HG03196 (cell line): ENCODE data around the gene PHOSPHO1.
"Not testable (repeated sequence)": the region's sequence is repeated elsewhere in the genome, so short reads cannot be mapped to it uniquely, and the experiment has no call there.

Source experiments
- ATAC-seq: cut with Tn5 transposase; IDR thresholded peaks from one replicate; pipeline ENCODE4 v1.9.1; 2021; ENCODE audit not compliant: unreplicated experiment

The PHOSPHO1 gene, protein sequence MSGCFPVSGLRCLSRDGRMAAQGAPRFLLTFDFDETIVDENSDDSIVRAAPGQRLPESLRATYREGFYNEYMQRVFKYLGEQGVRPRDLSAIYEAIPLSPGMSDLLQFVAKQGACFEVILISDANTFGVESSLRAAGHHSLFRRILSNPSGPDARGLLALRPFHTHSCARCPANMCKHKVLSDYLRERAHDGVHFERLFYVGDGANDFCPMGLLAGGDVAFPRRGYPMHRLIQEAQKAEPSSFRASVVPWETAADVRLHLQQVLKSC

GRCh38 chr17:49230636-49231562 lies at the start of gene PHOSPHO1:
TSS of gene PHOSPHO1 (minus strand) at chr17:49230787. CDS start at chr17:49226691, 4,096 bp downstream.
- ATAC-seq = peak; percentile 84

- ATAC-seq = no peak
These were observed 49.5 kb upstream of the PHOSPHO1 start for GRCh38 chr17:49280061-49280460.

- ATAC-seq = not testable (repeated sequence)
These were observed 48.9 kb upstream of the PHOSPHO1 start for GRCh38 chr17:49279263-49280015.

DNA sequence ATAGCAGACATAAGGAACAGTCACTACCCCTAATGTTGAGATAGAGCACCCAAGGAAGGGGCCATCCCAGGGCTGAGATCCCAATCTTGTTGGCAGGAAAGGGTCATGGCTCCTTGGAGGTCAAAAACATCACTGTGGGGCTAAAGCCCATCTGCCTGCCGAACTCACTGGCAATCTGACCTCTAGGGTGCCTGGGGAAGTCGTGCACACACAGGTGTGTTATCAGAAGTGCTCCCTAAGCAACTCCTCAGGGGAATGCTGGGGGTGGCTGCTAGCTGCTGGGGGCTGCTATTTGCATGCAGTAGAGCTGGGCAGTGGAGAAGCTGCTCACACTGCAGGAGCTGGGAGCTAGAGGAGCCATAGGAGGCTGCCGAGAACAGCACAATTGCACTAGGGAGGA lies 47.5 kb upstream of the PHOSPHO1 start:
- no peak for ATAC-seq

DNA sequence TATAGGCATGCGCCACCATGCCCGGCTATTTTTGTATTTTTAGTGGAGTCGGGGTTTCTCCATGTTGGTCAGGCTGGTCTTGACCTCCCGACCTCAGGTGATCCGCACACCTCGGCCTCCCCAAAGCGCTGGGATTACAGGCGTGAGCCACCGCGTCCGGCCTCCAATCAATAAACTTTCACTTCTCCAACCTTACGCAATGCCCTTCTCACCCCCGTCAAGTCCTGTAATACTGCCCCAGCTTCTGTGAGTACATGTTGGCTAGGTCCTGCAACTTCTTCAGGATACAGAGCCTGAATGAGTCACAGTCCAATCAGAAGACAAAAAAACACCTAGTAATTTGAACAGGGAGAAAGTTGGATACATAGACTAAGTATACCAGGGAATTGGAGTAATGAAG lies 47.1 kb upstream of the PHOSPHO1 start:
- no peak for ATAC-seq

GRCh38 chr17:49275981-49276380 lies 45.4 kb upstream of the PHOSPHO1 start:
- ATAC-seq = not testable (repeated sequence)

- no peak for ATAC-seq
These were observed 38.8 kb upstream of the PHOSPHO1 start for GRCh38 chr17:49269356-49269755.

DNA sequence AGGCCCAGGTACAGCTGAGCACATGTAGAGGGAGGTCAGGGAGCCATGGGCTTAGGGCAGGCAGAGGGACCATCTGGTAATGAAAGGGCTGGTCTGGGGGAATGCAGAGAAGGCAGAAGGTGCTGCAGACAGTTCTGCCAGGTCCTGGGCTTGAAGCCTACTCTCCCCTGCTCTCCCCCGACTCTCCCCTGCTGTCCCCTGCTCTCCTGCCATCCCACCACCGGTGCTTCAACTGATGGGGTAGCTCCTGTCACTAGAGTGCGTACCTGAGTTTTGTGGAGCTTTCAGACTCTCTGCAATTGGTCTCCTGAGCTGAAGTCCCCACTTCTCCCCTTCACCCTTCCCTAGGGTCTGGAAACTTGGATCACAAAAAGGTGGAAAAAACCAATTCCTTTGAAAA lies 37.3 kb upstream of the PHOSPHO1 start:
- no peak for ATAC-seq

DNA sequence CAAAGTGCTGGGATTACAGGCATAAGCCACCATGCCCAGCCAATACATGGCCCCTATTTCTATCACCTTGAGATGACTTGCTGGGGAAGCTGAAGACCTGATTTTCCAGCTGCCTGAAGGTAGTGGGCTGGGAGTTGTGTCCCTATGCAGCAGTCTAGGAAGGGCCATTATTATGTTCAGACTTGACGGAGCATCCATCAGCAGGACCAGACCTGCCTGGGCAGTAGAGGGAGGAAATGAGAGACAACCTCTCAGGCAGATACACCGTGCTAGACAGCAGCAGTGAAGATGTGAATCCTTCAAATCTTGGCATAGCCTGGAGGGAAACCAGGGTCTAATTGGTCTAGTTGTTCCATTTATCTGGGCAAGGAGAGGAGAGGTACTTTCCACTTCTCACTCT lies 35.6 kb upstream of the PHOSPHO1 start:
- ATAC-seq = no peak

- ATAC-seq = not testable (repeated sequence)
These were observed 31.0 kb upstream of the PHOSPHO1 start for GRCh38 chr17:49261540-49261939.

DNA sequence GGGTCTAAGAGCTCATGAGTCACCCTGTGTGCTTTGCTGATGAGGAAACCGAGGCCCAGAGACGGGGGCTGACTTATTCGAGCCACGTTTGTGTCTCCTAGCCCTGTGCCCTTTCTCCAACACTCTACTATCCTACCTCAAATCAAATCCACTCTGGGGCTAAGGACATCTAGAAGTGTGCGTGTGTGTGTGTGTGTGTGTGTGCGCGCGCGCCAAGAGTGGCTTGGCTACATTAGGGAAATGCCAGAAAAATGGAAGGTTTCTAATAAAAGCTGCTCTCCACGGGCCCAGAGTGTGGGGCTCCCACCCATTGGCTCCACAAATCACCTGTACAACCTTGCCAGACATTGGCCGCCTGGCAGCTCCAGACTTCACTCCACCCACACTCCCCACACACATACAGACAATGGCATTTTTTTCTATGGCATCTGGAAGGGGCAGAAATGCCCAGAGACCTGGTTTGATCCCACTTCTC lies 30.3 kb upstream of the PHOSPHO1 start:
- no peak for ATAC-seq

DNA sequence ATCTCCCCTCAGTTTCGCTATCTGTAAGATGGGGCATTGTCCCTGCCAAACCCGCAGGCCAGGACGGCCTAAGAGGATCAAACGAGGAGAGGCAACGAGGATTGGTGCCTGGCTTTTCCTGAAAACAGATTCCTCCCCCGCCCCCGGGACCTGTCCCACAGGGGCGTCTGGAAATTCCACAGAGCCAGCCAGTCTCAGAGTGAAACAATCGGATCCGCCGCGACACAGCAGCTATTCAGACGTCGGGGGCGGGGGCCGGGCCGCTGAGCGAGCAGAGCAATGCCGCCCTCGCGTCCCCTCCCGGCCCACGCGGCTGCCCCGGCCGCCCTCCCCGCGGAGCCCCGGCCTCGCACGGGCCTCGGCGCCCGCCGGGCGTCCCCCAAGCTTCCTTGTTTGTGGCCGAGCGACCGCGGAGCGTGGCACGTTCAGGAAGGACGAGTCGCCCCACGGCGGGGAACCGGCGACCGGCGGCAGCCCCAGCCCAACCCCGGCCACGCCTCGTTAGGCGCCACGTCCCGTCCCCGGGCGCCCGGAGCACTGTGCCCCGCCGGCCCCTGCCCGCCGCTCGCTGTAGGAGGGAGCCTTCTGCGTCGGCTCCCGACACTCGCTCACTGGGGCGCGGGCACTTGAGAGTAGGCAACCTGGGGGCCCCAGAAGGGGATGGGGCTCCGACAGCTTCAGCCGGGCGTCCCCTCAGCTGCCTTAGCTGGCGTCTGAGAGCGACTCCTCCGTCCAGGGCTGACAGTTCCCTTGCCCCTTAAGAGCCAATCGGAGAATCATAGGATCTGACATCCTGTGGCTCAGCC lies 29.6 kb upstream of the PHOSPHO1 start:
- ATAC-seq = no peak

DNA sequence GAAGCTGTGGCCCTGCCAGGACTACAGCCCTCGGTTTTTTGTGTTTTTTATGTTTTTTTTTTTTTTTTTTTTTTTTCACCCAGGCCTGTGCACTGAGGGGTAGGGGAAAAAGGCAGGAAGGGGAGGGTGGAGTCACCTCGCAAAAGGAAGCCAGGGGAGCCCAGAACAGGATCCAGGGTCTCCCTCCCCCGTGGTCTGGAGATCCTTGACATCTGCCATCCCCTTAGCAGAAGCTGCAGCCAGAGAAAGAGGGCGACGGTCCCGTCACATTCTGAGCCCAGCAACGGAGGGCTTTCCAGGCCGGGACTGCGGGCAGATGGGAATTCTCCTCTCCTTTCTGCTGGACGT lies 29.1 kb upstream of the PHOSPHO1 start:
- no peak for ATAC-seq

DNA sequence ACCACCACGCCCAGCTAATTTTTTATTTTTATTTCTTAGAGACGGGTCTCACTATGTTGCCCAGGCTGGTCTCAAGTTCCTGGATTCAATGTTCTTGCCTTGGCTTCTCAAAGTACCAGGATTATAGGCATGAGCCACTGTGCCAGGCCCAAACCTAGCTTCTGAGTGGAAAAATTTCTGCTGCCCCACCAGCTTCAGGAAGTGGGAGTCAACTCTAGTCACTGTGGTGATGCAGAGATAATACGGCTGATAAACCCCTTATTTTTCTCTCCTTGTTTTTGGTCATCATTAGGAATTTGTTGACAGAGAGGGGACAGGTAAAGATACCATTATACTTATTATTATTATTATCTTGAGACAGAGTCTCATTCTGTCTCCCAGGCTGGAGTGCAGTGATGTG lies 27.8 kb upstream of the PHOSPHO1 start:
- no peak for ATAC-seq

- no peak for ATAC-seq
These were observed 24.5 kb upstream of the PHOSPHO1 start for GRCh38 chr17:49255125-49255524.

DNA sequence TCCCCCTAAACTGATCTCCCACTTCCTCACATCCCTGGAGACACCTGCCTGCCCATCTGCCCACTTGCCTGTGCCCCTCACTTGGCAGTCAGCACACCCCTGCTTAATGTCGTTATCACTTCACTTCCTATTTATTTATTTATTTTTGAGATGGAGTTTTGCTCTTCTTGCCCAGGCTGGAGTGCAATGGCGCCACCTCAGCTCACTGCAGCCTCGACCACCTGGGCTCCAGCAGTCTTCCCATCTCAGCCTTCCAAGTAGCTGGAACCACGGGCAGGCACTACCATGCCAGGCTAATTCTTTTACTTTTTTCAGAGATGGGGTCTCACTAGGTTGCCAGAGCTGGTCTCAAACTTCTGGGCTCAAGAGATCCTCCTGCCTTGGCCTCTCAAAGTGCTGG lies 23.5 kb upstream of the PHOSPHO1 start:
- ATAC-seq = no peak

DNA sequence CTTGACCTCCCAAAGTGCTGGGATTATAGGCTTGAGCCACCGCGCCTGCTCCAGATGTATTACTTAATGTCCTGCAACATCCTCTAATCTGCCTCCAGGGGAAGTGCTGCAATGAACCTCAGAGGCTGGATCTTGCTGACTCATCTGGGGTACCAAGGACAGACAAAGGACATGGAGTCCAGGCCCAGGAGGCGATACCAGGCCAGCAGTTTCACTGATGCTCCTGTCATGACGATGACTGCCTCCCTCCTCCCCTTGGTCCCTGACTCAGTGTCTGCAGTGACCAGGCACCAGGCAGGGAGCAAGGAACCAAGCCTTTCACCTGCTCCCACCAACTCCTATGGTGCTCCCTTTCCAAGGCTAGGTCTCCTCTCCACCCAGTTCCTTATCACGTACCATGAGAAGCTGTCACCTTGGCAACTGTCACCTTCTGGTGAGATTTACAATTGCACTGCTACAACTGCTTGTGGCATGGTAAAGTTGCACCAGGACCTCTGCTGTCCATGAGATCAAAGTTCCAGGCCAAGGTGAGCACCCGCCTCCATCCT lies 21.6 kb upstream of the PHOSPHO1 start:
- ATAC-seq = no peak

GRCh38 chr17:49249890-49250522 lies 19.4 kb upstream of the PHOSPHO1 start:
- no peak for ATAC-seq

- no peak for ATAC-seq
These were observed 18.8 kb upstream of the PHOSPHO1 start for GRCh38 chr17:49249292-49249794.

DNA sequence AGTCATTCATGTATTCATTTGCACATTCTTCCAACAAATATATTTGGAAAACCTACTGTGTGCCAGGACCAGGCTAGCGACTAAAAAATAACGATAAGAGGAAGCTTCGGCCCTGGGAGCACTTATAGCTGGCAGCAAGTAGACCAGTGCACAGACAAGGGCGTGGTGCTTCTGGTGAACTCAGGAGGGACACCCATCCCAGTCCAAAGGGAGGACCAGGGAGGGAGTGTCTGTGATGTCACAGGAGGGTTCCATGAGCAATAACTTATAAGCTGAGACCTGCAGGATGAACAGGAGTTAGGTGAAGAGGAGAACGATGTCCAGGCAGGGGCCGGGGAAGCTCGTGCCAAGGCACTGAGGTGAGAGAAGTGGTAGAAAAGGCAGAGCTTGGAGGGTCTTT lies 17.4 kb upstream of the PHOSPHO1 start:
- no peak for ATAC-seq
